NT2/D1 (cell line): ENCODE data around the gene C13orf42.

Experiments
- DNase-seq: peaks from one replicate; pipeline ENCODE4 v3.0.0-alpha.2; 2011; ENCODE audit warnings: low read depth, low spot score
- H3K27me3 ChIP-seq: 2 replicates; pipeline ENCODE4 v1.6.0; 2011; ENCODE audit warnings: mild to moderate bottlenecking; ENCODE audit not compliant: insufficient read length, insufficient read depth
- H3K36me3 ChIP-seq: 2 replicates; pipeline ENCODE4 v1.6.1; 2011; ENCODE audit warnings: mild to moderate bottlenecking, low read length, mixed read lengths; ENCODE audit not compliant: insufficient read depth, insufficient read length
- H3K4me1 ChIP-seq: 2 replicates; pipeline ENCODE4 v1.5.1; 2011; ENCODE audit not compliant: insufficient read depth, insufficient read length
- H3K4me3 ChIP-seq: 2 replicates; pipeline ENCODE4 v1.5.1; 2011; ENCODE audit warnings: low read depth; ENCODE audit not compliant: insufficient read length
- H3K9ac ChIP-seq: 2 replicates; pipeline ENCODE4 v1.6.0; 2011; ENCODE audit warnings: low read depth; ENCODE audit not compliant: insufficient read length
- H3K9me3 ChIP-seq: 2 replicates; pipeline ENCODE4 v1.5.1; 2011; ENCODE audit warnings: mild to moderate bottlenecking, low read length; ENCODE audit not compliant: insufficient read depth
- SUZ12 ChIP-seq: IDR thresholded peaks from 2 replicates; pipeline ENCODE4 v1.6.1; 2011; ENCODE audit not compliant: insufficient read length, insufficient read depth; ENCODE audit errors: extremely low read depth
- YY1 ChIP-seq: IDR thresholded peaks from 2 replicates; pipeline ENCODE4 v1.6.1; 2011; ENCODE audit not compliant: insufficient read length, insufficient read depth
- ZNF274 ChIP-seq: IDR thresholded peaks from 2 replicates; pipeline ENCODE4 v1.6.1; 2011; ENCODE audit warnings: mild to moderate bottlenecking, low read depth, low read length

C13orf42 gene

GRCh38 chr13:51153527-51153926, 42.5 kb upstream of the C13orf42 start:
- no peaks in the 10 kb centered on the region for H3K9me3 ChIP-seq
- no peak for DNase-seq
- no peak overlapping the region for H3K4me3 ChIP-seq
- no peaks in the 10 kb centered on the region for H3K36me3 ChIP-seq
- no peaks in the 10 kb centered on the region for H3K4me1 ChIP-seq
- TF ChIP-seq SUZ12 (no peak), YY1 (no peak), ZNF274 (no peak)
- H3K27me3 ChIP-seq, result no peaks in the 10 kb centered on the region
- no peak overlapping the region for H3K9ac ChIP-seq

DNA sequence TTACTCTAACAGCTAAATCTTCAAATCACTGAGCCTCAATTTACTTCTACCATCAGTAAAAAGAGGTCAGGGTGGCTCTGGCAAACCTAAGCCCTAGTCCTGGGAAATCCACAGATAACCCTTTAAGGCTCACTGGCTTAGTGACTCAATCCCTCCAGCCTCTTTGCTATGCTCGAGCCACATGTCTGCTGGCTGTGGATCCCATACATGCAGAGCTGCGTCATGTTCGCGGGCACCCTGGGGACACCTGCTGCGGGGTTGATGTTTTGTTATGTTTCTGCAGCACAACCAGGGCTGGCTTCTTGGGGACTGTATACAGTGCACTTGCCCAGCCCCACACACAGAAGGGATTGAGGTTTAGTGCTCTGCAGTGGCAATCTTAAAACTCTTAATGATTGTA, 41.6 kb upstream of the C13orf42 start:
- TF ChIP-seq ZNF274 (no peak), YY1 (no peak), SUZ12 (no peak)
- Histone ChIP-seq H3K27me3 (no peaks in the 10 kb centered on the region), H3K9me3 (no peaks in the 10 kb centered on the region), H3K4me1 (no peaks in the 10 kb centered on the region), H3K9ac (no peak overlapping the region), H3K4me3 (no peak overlapping the region), H3K36me3 (no peaks in the 10 kb centered on the region)
- DNase-seq, result no peak

- no peaks in the 10 kb centered on the region for H3K4me1 ChIP-seq
- H3K36me3 ChIP-seq, result no peaks in the 10 kb centered on the region
- DNase-seq, result no peak
- H3K9ac ChIP-seq, result no peak overlapping the region
- H3K27me3 ChIP-seq, result no peaks in the 10 kb centered on the region
- H3K4me3 ChIP-seq, result no peak overlapping the region
- no peak for TF ChIP-seq YY1
- TF ChIP-seq ZNF274, result no peak
- no peak for TF ChIP-seq SUZ12
- no peaks in the 10 kb centered on the region for H3K9me3 ChIP-seq
Observed at GRCh38 chr13:51151463-51151862, 40.4 kb upstream of the C13orf42 start.

GRCh38 chr13:51148952-51149573, 38.0 kb upstream of the C13orf42 start:
- Histone ChIP-seq H3K4me1 (no peaks in the 10 kb centered on the region), H3K4me3 (no peak overlapping the region), H3K9me3 (no peaks in the 10 kb centered on the region), H3K27me3 (no peaks in the 10 kb centered on the region), H3K36me3 (no peaks in the 10 kb centered on the region), H3K9ac (peak overlapping the region; percentile 32)
- DNase-seq, result no peak
- no peak for TF ChIP-seq SUZ12
- no peak for TF ChIP-seq ZNF274
- no peak for TF ChIP-seq YY1

DNA sequence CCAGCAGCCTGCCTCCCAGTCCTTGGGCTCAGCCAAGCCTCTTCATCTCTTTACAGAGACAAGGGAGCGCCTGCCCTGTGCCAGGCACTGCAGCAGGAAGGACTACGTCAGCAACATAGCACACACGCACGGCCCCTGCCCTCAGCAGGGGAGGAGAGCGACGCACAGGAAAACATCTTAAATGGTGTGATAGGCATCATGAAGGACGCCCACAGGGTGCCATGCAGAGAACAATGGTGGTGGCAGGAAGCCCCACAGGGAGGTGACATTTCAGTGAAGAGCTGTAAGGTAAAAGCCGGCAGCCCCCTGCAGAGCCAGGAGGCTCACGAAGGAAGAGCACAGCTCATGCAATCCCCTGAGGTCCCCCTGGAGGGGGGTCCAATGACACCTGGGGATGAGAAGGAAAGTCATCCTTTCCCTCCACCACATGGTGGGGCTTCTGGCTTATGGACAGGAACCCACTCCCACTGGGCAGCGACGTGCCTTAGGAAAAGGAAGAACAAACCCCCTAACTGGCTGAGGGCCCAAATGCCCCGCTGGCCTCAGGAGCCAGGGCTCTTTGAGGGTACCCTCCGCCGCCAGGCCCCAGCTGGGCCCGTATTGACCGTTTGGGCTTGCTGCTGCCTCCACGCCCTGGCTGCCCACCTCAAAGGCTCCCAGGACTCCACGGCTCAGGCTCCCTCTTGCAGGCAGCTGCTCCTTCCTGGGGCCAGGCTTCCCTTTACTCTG, 37.3 kb upstream of the C13orf42 start:
- TF ChIP-seq ZNF274, result no peak
- TF ChIP-seq YY1, result no peak
- no peak for TF ChIP-seq SUZ12
- peak overlapping the region; percentile 32 for H3K9ac ChIP-seq
- no peaks in the 10 kb centered on the region for H3K9me3 ChIP-seq
- H3K4me3 ChIP-seq, result no peak overlapping the region
- H3K36me3 ChIP-seq, result no peaks in the 10 kb centered on the region
- H3K27me3 ChIP-seq, result no peaks in the 10 kb centered on the region
- H3K4me1 ChIP-seq, result no peaks in the 10 kb centered on the region
- DNase-seq, result no peak

DNA sequence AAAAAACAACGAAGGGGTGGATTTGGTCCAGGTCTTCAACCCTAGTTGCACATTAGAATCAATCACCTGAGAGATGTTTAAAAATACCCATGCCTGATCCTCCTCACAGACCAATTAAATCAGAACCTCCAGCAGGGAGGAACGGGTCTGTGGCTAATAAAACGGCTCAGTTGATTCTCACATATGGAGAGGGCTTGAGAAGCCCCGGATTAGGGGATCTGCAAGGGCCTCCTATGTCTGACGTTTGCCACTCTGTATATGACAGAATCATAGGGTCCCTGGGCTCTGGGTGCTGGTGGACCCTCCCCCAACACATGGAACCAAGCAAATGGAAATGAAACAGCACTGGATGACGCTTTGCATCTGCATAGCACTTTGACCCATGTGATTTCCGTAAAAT, 36.7 kb upstream of the C13orf42 start:
- H3K27me3 ChIP-seq, result no peaks in the 10 kb centered on the region
- TF ChIP-seq ZNF274 (no peak), SUZ12 (no peak), YY1 (no peak)
- no peak overlapping the region for H3K4me3 ChIP-seq
- H3K4me1 ChIP-seq, result no peaks in the 10 kb centered on the region
- H3K9me3 ChIP-seq, result no peaks in the 10 kb centered on the region
- H3K9ac ChIP-seq, result peak overlapping the region; percentile 5
- no peaks in the 10 kb centered on the region for H3K36me3 ChIP-seq
- DNase-seq, result no peak

- H3K36me3 ChIP-seq, result no peaks in the 10 kb centered on the region
- DNase-seq, result no peak
- no peak overlapping the region for H3K4me3 ChIP-seq
- H3K9ac ChIP-seq, result no peak overlapping the region
- no peaks in the 10 kb centered on the region for H3K4me1 ChIP-seq
- no peaks in the 10 kb centered on the region for H3K9me3 ChIP-seq
- TF ChIP-seq ZNF274 (no peak), SUZ12 (no peak)
- H3K27me3 ChIP-seq, result no peaks in the 10 kb centered on the region
Observed at GRCh38 chr13:51146667-51147066, 35.6 kb upstream of the C13orf42 start.
